Fibroblast of lung (primary cell): ENCODE data around the gene KCNK2. TPM values are rescaled to one million over a fixed set of nuclear protein-coding genes. Genes with fewer than 3 reads are reported as not detected.

Source experiments
- DNase-seq, 2 donors: peaks; one replicate each; pipeline versions ENCODE4 v3.0.0 to v3.0.0-alpha.2; 2010; ENCODE audit warnings: low read depth in 2 of 2
- H2AFZ ChIP-seq: 2 replicates; pipeline ENCODE4 v1.5.1; 2012; ENCODE audit warnings: low read length, control low read depth, inconsistent platforms
- H3K27ac ChIP-seq: 2 replicates; pipeline ENCODE4 v1.5.1; 2011; ENCODE audit warnings: low read length, control low read depth; ENCODE audit not compliant: insufficient read depth
- H3K27me3 ChIP-seq: 2 replicates; pipeline ENCODE4 v1.5.1; 2011; ENCODE audit warnings: mild to moderate bottlenecking, low read length; ENCODE audit not compliant: control insufficient read depth, insufficient read depth
- H3K36me3 ChIP-seq: 2 replicates; pipeline ENCODE4 v1.5.1; 2011; ENCODE audit warnings: low read length; ENCODE audit not compliant: control insufficient read depth, insufficient read depth
- H3K4me1 ChIP-seq: 2 replicates; pipeline ENCODE4 v1.5.1; 2011; ENCODE audit warnings: low read length; ENCODE audit not compliant: control insufficient read depth, insufficient read depth; ENCODE audit errors: extremely low read depth
- H3K4me2 ChIP-seq: 2 replicates; pipeline ENCODE4 v1.5.1; 2011; ENCODE audit warnings: low read length, control low read depth; ENCODE audit not compliant: insufficient read depth; ENCODE audit errors: extremely low read depth
- H3K4me3 ChIP-seq, 4 experiments: fragments of 200-600 bp in 1 of 4; sonication (generic) in 1 of 4; replicated peaks in 1 of 4; 2 replicates each; pipeline ENCODE4 v1.5.1; 2011 to 2016; ENCODE audit warnings: low read length in 4 of 4, low read depth in 3 of 4, mild to moderate bottlenecking in 3 of 4, control low read depth in 2 of 4, inconsistent platforms in 1 of 4, mixed read lengths in 1 of 4; ENCODE audit not compliant: insufficient read depth in 1 of 4; ENCODE audit errors: control extremely low read depth in 1 of 4
- H3K79me2 ChIP-seq: 2 replicates; pipeline ENCODE4 v1.5.1; 2012; ENCODE audit warnings: mild to moderate bottlenecking, low read length, inconsistent platforms; ENCODE audit not compliant: control insufficient read depth, insufficient read depth
- H3K9ac ChIP-seq: 2 replicates; pipeline ENCODE4 v1.5.1; 2011; ENCODE audit warnings: mild to moderate bottlenecking, low read length, control low read depth; ENCODE audit not compliant: insufficient read depth
- H3K9me3 ChIP-seq: 2 replicates; pipeline ENCODE4 v1.5.1; 2012; ENCODE audit warnings: low read depth, low read length; ENCODE audit not compliant: control insufficient read depth, insufficient read depth
- H4K20me1 ChIP-seq: 2 replicates; pipeline ENCODE4 v1.5.1; 2011; ENCODE audit warnings: low read length; ENCODE audit not compliant: control insufficient read depth, insufficient read depth; ENCODE audit errors: extremely low read depth
- EZH2 ChIP-seq: IDR thresholded peaks from 2 replicates; pipeline ENCODE4 v1.5.1; 2012; ENCODE audit warnings: low read length, control low read depth, mild to moderate bottlenecking; ENCODE audit errors: missing control alignments
- polyA plus RNA-seq, 2 donors: library from polyadenylated mRNA; depleted of rRNA in 1 of 2; stranded (reverse) in 1 of 2; unstranded in 1 of 2; fragments of >200 nt; gene quantifications; 2 replicates each; pipeline ENCODE4 v1.2.1, GENCODE V29; 2011 to 2012; ENCODE audit warnings: missing spikeins in 1 of 2
- total RNA-seq: library from RNA; depleted of rRNA; stranded (reverse); fragments of >200 nt; gene quantifications from 2 replicates; pipeline ENCODE4 v1.2.1, GENCODE V29; 2014
- TF ChIP-seq, protein P1 (sequence below), 2 donors: IDR thresholded peaks in 1 of 2; conservative IDR thresholded peaks in 1 of 2; 1 replicate in 1 of 2; 2 replicates in 1 of 2; pipeline ENCODE4 v1.5.1; 2011 to 2012; ENCODE audit warnings: low read length in 2 of 2, control low read depth in 1 of 2, inconsistent platforms in 1 of 2, low read depth in 1 of 2, mild to moderate bottlenecking in 1 of 2

Gene KCNK2
- total and polyA plus RNA-seq, 2 donors (not counting 1 experiment from before 2014, with no cell fraction given): 6.4 to 25.6 TPM

DNA sequence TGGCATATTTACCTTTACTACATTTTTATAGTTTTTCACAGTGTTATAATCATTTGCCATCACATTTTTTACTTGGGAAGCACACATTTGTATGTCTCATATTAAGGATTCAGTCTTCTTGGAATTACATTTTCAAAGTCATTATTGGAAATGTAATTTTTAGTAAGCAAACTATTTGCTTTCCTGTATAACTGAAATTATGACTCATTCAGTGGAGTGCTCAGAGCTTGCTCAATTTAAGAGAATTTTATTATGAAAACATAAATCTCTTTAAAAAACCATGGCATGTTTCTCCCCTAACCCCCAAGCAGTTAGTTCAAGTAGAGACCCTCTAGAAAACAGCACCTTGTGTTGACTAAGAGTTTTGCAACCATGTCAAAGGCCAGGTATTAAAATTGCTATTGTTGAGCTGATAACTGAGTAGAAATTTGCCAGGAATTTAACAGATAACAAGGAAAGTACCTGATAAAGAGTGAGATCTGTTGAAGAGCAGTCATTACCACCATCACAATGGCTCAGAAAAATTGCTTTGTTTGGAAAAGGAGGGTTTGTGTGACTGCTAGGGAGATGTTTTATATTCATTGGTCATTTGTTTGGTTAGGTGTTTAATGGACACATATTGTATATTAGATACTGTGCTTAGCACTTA, 105.9 kb downstream of the KCNK2 start:
- peak in 1 of 2 donors; percentile 26 for DNase-seq
- TF ChIP-seq EZH2: no peak
- TF ChIP-seq, protein P1, sequence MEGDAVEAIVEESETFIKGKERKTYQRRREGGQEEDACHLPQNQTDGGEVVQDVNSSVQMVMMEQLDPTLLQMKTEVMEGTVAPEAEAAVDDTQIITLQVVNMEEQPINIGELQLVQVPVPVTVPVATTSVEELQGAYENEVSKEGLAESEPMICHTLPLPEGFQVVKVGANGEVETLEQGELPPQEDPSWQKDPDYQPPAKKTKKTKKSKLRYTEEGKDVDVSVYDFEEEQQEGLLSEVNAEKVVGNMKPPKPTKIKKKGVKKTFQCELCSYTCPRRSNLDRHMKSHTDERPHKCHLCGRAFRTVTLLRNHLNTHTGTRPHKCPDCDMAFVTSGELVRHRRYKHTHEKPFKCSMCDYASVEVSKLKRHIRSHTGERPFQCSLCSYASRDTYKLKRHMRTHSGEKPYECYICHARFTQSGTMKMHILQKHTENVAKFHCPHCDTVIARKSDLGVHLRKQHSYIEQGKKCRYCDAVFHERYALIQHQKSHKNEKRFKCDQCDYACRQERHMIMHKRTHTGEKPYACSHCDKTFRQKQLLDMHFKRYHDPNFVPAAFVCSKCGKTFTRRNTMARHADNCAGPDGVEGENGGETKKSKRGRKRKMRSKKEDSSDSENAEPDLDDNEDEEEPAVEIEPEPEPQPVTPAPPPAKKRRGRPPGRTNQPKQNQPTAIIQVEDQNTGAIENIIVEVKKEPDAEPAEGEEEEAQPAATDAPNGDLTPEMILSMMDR (conservative IDR thresholded peaks at IDR 0.05 in 1 of 2, IDR thresholded peaks at IDR 0.05 in 1 of 2; ENCODE audit: low read depth in 1 of 2, low read length in 2 of 2): no peak
- H3K4me2 ChIP-seq: no peak overlapping the region
- no peaks in the 10 kb centered on the region for H3K27me3 ChIP-seq
- H3K79me2 ChIP-seq: no peaks in the 10 kb centered on the region
- H3K9me3 ChIP-seq: no peaks in the 10 kb centered on the region
- no peaks in the 10 kb centered on the region for H3K36me3 ChIP-seq
- no peak overlapping the region for H2AFZ ChIP-seq
- no peak overlapping the region for H3K9ac ChIP-seq
- H3K4me3 ChIP-seq: no peak overlapping the region
- no peaks in the 10 kb centered on the region for H4K20me1 ChIP-seq
- H3K27ac ChIP-seq: no peak overlapping the region
- H3K4me1 ChIP-seq: peaks cover 2% of the 10 kb centered on the region

DNA sequence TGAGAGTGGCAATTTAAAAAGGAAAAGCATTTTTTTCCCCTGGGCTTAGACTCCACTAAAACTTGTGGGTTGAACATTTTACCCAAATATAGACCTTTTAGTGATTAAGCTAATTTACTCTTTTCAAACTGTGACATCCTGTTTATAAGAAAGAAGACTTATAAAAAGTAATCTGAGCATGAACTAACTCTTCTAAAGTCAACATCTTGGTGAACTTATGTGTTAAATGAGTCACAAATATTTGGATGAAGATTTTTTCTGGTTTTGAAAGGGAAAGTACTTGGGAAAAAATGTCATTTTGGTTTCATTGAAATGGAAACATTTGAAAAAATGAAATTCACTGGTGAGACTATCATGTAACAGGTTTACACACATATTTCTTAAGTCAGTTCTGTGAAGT, 109.8 kb downstream of the KCNK2 start:
- Histone ChIP-seq H3K36me3 (no peaks in the 10 kb centered on the region), H3K4me2 (no peak overlapping the region), H3K9me3 (no peaks in the 10 kb centered on the region), H3K79me2 (no peaks in the 10 kb centered on the region), H3K9ac (no peak overlapping the region), H3K4me1 (peaks cover 2% of the 10 kb centered on the region), H4K20me1 (no peaks in the 10 kb centered on the region), H3K27me3 (no peaks in the 10 kb centered on the region), H2AFZ (no peak overlapping the region), H3K27ac (no peak overlapping the region), H3K4me3 (no peak overlapping the region)
- DNase-seq: peak; percentile 79 to 85
- TF ChIP-seq, protein P1 (conservative IDR thresholded peaks at IDR 0.05 in 1 of 2, IDR thresholded peaks at IDR 0.05 in 1 of 2; ENCODE audit: low read depth in 1 of 2, low read length in 2 of 2): no peak
- no peak for TF ChIP-seq EZH2

DNA sequence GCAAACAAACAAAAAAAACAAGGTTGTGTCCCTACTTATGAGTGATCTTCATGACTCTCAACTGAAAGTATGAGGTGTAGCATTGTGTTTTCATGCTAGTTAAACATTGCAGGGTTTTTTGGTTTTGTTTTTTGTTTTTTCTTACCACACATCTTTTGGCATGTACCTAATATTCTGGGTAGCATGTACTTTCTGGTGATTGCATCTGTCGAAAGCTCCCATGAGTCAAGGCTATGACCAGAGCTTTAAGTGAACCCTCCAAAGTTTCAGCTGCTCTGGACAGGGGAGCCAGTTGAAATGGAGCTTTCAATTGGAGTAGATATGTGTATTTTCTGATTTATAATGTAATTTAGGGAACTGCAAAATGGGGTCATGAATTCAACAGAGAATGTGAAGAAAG, 115.5 kb downstream of the KCNK2 start:
- H3K27me3 ChIP-seq: no peaks in the 10 kb centered on the region
- no peak overlapping the region for H3K4me3 ChIP-seq
- TF ChIP-seq EZH2: no peak
- TF ChIP-seq, protein P1 (conservative IDR thresholded peaks at IDR 0.05 in 1 of 2, IDR thresholded peaks at IDR 0.05 in 1 of 2; ENCODE audit: low read depth in 1 of 2, low read length in 2 of 2): no peak
- no peak overlapping the region for H3K27ac ChIP-seq
- H3K9me3 ChIP-seq: no peaks in the 10 kb centered on the region
- no peaks in the 10 kb centered on the region for H4K20me1 ChIP-seq
- H3K36me3 ChIP-seq: no peaks in the 10 kb centered on the region
- no peaks in the 10 kb centered on the region for H3K4me1 ChIP-seq
- H3K9ac ChIP-seq: no peak overlapping the region
- no peak overlapping the region for H2AFZ ChIP-seq
- DNase-seq: no peak
- no peak overlapping the region for H3K4me2 ChIP-seq
- H3K79me2 ChIP-seq: no peaks in the 10 kb centered on the region
